ENCODE measurements around the gene RPTOR. TPM values are rescaled to one million over a fixed set of nuclear protein-coding genes. Genes with fewer than 3 reads are reported as not detected.

Gene RPTOR
- polyA plus RNA-seq, 5 donors, result 13.5 to 23.7 (median 15.7) TPM

- no peak for DNase-seq
These were observed 343.9 kb downstream of the RPTOR start for GRCh38 chr17:80888276-80889160.

DNA sequence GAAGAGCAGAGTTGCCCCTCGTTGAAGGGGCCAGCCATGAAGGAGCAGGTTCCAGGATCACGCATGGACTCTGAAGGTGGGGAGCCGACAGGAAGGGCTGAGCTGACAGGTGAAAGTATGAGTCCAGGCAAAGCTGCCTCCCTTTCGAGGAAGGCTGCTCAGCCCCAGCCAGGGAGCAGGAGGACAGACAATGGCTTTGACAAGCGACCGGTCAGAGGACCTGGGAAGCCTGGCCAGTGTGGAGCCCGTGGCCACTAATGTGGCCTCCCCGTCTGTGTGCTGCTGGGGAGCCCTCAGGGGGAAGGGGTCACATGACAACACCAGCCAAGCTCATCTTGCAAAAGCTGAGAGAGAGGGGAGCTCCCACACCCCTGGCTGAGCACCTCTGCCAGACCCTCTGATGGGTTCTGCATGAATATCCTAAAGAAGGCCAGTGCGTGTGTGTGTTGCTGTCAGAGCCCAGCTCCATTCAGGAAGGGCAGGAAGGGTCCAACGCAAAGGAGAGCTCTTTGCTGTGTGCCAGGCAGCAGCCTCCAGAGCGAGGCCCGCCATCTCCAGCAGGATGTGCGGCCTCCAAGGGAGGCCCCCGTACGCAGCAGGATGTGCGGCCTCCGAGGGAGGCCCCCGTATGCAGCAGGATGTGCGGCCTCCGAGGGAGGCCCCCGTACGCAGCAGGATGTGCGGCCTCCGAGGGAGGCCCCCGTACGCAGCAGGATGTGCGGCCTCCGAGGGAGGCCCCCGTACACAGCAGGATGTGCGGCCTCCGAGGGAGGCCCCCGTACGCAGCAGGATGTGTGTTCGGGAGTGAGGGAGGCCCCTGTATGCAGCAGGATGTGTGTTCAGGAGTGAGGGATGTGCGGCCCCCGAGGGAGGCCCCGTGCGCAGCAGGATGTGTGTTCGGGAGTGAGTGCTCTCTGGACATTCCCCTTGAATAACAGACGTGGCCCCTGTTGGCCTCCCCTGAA is 344.9 kb downstream of the RPTOR start:
- DNase-seq, result no peak

- DNase-seq, result no peak
These were observed 345.7 kb downstream of the RPTOR start for GRCh38 chr17:80890196-80890920.

DNA sequence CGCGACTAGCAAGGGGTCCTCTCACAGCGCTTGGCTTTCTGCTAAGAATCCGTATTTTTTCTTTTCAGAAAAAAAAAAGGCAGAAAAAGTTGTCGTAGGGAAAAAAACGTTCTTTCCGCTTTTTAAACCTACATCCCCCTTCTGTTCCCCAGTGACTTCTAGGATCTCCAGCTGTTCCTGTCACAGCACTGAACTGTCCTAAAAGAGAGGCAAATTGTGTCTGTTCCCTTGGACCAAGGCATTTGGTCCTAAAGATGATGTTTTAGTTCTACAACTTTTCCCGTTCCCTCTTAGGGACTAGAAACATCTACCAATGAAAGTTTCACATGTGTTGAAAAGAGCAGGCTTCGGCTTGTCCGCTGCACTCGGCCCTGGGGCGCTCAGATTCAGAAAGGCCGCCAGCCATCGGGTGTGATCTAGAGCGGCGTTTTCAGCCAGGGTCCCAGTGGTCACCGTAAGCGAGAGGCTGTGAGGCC is 346.3 kb downstream of the RPTOR start:
- no peak for DNase-seq

DNA sequence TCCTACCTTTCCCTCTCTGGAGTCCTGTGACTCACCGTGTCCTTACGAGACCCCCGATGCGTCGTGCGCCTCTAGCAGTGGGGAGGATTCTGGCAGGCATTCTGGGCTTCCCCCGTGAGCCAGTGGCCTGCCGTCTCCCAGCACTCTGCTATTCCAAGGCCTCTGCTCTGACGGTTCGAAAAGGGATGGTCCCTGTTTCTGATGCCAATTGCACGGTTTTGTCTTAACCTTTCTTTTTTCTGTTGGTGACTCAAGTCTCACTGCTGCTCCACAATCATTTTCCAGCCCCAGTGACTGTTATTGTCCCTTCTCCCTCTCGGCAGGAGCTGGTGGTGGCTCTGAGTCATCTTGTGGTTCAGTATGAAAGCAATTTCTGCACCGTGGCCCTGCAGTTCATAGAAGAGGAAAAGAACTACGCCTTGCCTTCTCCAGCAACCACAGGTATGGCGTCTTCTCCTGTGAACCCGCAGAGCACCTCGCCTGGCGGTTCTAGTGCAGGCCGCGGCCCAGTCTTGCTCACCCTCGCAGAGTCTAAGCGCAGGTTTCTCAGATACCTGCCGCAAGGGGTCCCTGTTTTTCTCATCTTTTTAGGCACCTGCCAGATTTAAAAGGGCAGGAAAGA is 346.9 kb downstream of the RPTOR start:
- no peak for DNase-seq

GRCh38 chr17:80892019-80892855 is 347.6 kb downstream of the RPTOR start:
- no peak for DNase-seq

- no peak for DNase-seq
These were observed 348.4 kb downstream of the RPTOR start for GRCh38 chr17:80892900-80893603.

- no peak for DNase-seq
These were observed 349.2 kb downstream of the RPTOR start for GRCh38 chr17:80893604-80894438.

DNA sequence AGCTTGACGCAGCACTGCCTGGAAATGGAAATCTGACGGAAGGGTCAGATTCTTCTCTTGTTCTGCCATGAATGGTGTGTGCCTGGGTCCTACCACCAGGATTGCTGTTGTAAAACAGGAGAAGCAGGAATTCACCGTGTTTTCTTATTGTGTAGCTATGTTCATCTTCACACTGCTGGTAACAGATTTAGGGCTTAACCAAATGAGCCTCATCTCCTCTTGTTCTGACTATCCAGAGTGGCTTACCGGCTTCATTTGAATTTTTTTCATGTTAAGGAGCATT is 349.7 kb downstream of the RPTOR start:
- DNase-seq, result no peak

DNA sequence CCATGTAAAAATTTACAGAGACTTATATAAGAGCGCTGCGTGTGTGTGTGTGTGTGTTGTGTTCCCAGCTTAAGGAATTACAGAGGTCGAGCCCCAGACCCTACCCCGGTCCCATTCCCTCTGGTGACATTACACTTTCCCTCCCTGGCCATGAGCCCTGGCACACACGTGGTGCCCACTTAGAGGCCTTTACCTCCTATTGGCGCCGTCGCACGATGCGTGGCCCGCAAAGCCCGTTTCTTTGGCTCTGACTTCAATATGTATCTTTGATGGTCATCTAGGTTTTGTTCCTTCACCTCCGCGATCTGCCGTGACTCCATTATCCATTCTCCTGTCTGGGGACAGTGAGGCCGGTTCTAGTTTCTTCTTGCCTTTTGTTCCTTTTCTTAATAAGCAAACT is 350.1 kb downstream of the RPTOR start:
- no peak for DNase-seq

DNA sequence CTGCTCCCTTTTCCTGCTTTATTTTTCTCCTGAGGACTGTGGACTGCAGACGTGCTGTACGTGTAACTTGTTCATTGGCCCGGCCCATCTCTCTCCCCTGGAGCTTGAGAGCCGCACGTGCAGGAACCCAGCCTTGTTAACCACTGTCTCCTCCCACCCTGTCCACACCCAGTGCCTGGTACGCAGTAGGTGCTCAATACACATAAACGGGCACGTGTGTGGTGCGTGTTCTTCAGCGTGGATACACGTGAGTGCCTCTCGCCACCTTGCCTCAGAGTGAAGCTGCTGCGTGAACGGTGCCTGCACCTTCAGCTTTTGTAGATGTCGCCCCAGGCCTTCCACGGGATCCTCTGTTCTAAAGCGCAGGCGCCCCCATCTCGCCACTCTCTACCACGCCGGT is 350.7 kb downstream of the RPTOR start:
- no peak for DNase-seq

DNA sequence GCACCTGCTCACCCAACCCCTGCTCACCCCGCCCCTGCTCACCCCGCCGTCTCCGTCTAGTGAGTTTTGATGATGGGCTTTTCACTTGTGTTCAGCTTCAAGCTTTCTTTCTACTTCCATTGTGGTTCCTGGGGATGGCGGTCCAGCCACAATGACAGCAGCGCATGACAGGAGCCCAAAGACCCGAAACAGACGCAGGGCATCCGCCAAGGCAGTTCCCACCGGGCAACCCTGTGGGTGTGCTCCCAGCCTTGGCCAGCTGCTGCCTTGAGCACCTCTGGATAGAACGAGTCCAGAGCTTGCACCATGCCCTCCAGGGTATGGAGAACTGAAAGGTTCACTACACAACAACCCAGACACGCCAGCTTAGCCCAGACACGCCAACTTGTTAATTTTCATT is 354.1 kb downstream of the RPTOR start:
- no peak for DNase-seq

DNA sequence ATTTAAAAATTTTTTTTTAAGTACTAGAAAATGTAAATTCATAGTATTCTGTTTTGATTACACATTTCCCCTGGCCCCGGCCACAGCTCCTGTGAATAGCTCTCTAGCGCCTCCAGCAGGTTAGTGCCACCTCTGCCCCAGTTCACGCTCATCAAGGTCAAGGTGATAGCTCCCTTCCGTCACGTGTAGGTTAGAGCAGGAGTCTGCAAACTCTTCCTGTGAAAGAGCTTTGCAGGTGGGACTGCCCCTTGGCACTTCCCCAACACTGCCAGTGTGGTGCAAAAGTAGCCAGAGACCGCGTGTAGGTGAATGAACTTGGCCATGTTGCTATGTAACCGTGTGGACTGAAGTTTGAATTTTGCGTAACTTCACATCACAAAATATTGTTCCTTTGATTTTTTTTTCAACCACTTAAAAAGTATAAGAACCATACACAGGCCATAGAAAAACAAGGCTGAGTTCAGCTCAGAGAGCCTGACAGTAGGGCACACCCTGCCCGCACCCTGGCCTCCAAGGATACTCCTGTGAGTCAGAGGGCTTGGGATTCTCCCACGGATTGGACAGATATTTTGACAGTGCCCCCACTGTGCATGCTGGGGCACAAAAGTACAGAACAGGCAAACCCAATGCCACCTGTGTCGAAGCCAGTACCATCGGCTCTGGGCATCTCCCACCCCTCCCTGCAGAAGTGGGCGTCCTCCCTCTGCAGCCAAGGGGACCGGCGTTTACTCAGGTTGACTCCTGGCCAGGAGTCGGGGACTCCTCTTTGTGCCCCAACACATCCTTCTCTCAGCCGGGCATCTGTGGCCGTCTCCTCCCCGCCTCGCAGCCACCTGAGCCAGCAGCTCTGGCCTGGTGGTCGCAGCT is 355.0 kb downstream of the RPTOR start:
- no peak for DNase-seq

DNA sequence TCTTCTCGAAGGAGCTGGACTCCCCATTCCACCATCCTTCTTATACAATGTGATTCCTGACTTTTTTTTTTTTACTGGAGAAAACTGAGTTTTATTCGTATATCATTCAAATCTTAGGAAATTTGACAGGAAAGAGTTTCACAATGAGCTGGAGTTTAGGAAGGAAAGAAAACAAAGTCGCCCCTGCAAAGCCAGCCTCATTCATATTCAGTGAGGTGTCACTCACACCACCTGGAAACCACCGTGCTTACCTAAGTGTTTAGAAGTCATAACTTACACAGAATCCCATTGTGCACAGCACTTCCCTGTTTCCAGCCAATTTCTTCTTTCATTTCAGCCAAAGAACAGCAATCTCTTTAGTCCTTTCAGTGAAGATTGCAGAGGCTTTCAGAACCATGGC is 356.7 kb downstream of the RPTOR start:
- DNase-seq, result no peak

GRCh38 chr17:80902197-80902962 is 357.7 kb downstream of the RPTOR start:
- DNase-seq, result no peak

GRCh38 chr17:80902963-80903611 is 358.4 kb downstream of the RPTOR start:
- no peak for DNase-seq
